ENCODE results near the gene HACD4. TPM values are rescaled to one million over a fixed set of nuclear protein-coding genes. Genes with fewer than 3 reads are reported as not detected.

Gene HACD4
- total RNA-seq, 1 experiment from 2014 or later, result 0.63 TPM

GRCh38 chr9:20985851-20986600 lies 45.4 kb downstream of the HACD4 start:
- Mint-ChIP-seq H3K27ac (peak overlapping the region in 1 of 3 experiments; percentile 67; a peak in 1 of 7 replicates), H3K27me3 (ENCODE audit: low read depth) (no peaks in the 10 kb centered on the region), H3K4me1 (peaks cover 9 to 17% of the 10 kb centered on the region in 2 experiments), H3K4me3 (no peak overlapping the region), H3K9me3 (no peaks in the 10 kb centered on the region), H3K36me3 (ENCODE audit: insufficient read depth in 1 of 3, low read depth in 3 of 3) (peaks cover 21 to 47% (median 46%) of the 10 kb centered on the region in 3 experiments; a peak in 6 of 7 replicates)
- H2BK5ac ChIP-seq (ENCODE audit: insufficient read length, low read length), result no peak overlapping the region
- no peak overlapping the region for H3T11ph ChIP-seq (ENCODE audit: low read length)
- no peak for DNase-seq
- H2BK20ac ChIP-seq (ENCODE audit: low read depth, low read length, poor library complexity, severe bottlenecking), result no peak overlapping the region
- H4K8ac ChIP-seq (replicated peaks; ENCODE audit: insufficient read length, low read depth, low read length), result no peak overlapping the region
- no peaks in the 10 kb centered on the region for H4K20me1 ChIP-seq (ENCODE audit: control insufficient read depth, insufficient read depth, insufficient read length)
- no peaks in the 10 kb centered on the region for H3K9me3 ChIP-seq (ENCODE audit: control insufficient read depth, low read depth, low read length)
- H4K91ac ChIP-seq (ENCODE audit: insufficient read length, low read depth, low read length), result no peak overlapping the region
- no peak overlapping the region for H2AFZ ChIP-seq (ENCODE audit: low read length)
- no peak overlapping the region for H4K5ac ChIP-seq (ENCODE audit: insufficient read length, low read depth, low read length)
- H3K18ac ChIP-seq (ENCODE audit: insufficient read length, low read depth, low read length), result no peak overlapping the region
- H3K79me1 ChIP-seq (ENCODE audit: insufficient read depth, low read depth, low read length, poor library complexity, severe bottlenecking), result no peaks in the 10 kb centered on the region
- no peaks in the 10 kb centered on the region for H3K4me1 ChIP-seq (ENCODE audit: insufficient read depth, low read length)
- H2BK15ac ChIP-seq (ENCODE audit: low read depth, low read length), result no peak overlapping the region
- H3K23me2 ChIP-seq (ENCODE audit: insufficient read length, low read depth, low read length, poor library complexity, severe bottlenecking), result no peaks in the 10 kb centered on the region
- no peak overlapping the region for H3K9ac ChIP-seq (ENCODE audit: extremely low read depth, insufficient read length, low read length)
- H3K14ac ChIP-seq (ENCODE audit: insufficient read depth, low read length), result peak overlapping the region; percentile 71; the same call in 1 of the 2 replicates
- H2AK5ac ChIP-seq (ENCODE audit: insufficient read length, low read length), result no peak overlapping the region
- H2BK12ac ChIP-seq (ENCODE audit: insufficient read length, low read depth, low read length), result no peak overlapping the region
- H3K23ac ChIP-seq (ENCODE audit: insufficient read length, low read depth, low read length), result no peak overlapping the region
- no peaks in the 10 kb centered on the region for H3K27me3 ChIP-seq (ENCODE audit: insufficient read depth, low read length)
- no peak overlapping the region for H3K56ac ChIP-seq (ENCODE audit: insufficient read length, low read depth, low read length)
- H3K4me2 ChIP-seq (ENCODE audit: insufficient read depth, insufficient read length, low read length), result no peak overlapping the region
- no peak overlapping the region for H2BK120ac ChIP-seq (ENCODE audit: low read depth, low read length, poor library complexity, severe bottlenecking)
- H3K27ac ChIP-seq (ENCODE audit: insufficient read length, low read depth, low read length), result peak overlapping the region; percentile 23
- no peak overlapping the region for H3K4ac ChIP-seq (ENCODE audit: low read depth, low read length)
- TF ChIP-seq, protein P1, sequence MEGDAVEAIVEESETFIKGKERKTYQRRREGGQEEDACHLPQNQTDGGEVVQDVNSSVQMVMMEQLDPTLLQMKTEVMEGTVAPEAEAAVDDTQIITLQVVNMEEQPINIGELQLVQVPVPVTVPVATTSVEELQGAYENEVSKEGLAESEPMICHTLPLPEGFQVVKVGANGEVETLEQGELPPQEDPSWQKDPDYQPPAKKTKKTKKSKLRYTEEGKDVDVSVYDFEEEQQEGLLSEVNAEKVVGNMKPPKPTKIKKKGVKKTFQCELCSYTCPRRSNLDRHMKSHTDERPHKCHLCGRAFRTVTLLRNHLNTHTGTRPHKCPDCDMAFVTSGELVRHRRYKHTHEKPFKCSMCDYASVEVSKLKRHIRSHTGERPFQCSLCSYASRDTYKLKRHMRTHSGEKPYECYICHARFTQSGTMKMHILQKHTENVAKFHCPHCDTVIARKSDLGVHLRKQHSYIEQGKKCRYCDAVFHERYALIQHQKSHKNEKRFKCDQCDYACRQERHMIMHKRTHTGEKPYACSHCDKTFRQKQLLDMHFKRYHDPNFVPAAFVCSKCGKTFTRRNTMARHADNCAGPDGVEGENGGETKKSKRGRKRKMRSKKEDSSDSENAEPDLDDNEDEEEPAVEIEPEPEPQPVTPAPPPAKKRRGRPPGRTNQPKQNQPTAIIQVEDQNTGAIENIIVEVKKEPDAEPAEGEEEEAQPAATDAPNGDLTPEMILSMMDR (conservative IDR thresholded peaks at IDR 0.05), result no peak
- no peaks in the 10 kb centered on the region for H3K79me2 ChIP-seq (ENCODE audit: insufficient read depth, low read length)
- WGBS (ENCODE audit: extremely low coverage, insufficient read length, low lambda C conversion rate), result no CpG with 5 or more reads among the region's 6 CpGs

Measured in H9 (cell line).